WTC11 (cell line): ENCODE data around the gene VAMP2. TPM values are rescaled to one million over a fixed set of nuclear protein-coding genes. Genes with fewer than 3 reads are reported as not detected.

Experiments
- ATAC-seq: fragments of 200-7000 bp; cut with Tn5 transposase; 2 replicates; pipeline ENCODE4 v1.10.0; 2021; ENCODE audit warnings: mild to moderate bottlenecking, moderate library complexity
- CTCF ChIA-PET: fragments of 300-600 bp; sonication (Branson Sonifier 250); formaldehyde crosslinking; loops from one replicate; lab custom pipeline; 2021; ENCODE audit warnings: antibody characterized with exemption; lab: Charles Lee
- POLR2A ChIA-PET: fragments of 350-600 bp; sonication (Branson Sonifier 250); formaldehyde crosslinking; loops from one replicate; lab custom pipeline; 2021; ENCODE audit warnings: antibody characterized with exemption; lab: Charles Lee
- DNase-seq: peaks from one replicate; pipeline ENCODE4 v3.0.0; 2021; ENCODE audit warnings: low spot score
- H3K27ac Mint-ChIP-seq: 2 replicates; pipeline ENCODE4 v1.8.0; 2021; ENCODE audit warnings: mixed read lengths
- H3K27me3 Mint-ChIP-seq: 2 replicates; pipeline ENCODE4 v1.8.0; 2021; ENCODE audit warnings: low read depth, mild to moderate bottlenecking, moderate library complexity, mixed read lengths
- H3K36me3 Mint-ChIP-seq: 2 replicates; pipeline ENCODE4 v1.8.0; 2021; ENCODE audit warnings: mixed read lengths
- H3K4me1 Mint-ChIP-seq: 2 replicates; pipeline ENCODE4 v1.8.0; 2022; ENCODE audit warnings: mixed read lengths
- H3K4me3 Mint-ChIP-seq: 2 replicates; pipeline ENCODE4 v1.8.0; 2021; ENCODE audit warnings: mild to moderate bottlenecking, moderate library complexity, mixed read lengths
- H3K9me3 Mint-ChIP-seq: 2 replicates; pipeline ENCODE4 v1.8.0; 2021; ENCODE audit warnings: mixed read lengths
- CDX4 ChIP-seq: fragments of 250-450 bp; sonication (Bioruptor Pico); IDR thresholded peaks from 2 replicates; pipeline ENCODE4 v1.9.0; 2021; ENCODE audit warnings: moderate library complexity, mild to moderate bottlenecking, inconsistent platforms, borderline replicate concordance
- EMX1 ChIP-seq: fragments of 250-450 bp; sonication (Bioruptor Pico); IDR thresholded peaks from 2 replicates; pipeline ENCODE4 v1.8.0; 2021; ENCODE audit warnings: mild to moderate bottlenecking
- ETV6 ChIP-seq: sonication (generic); formaldehyde crosslinking; IDR thresholded peaks from 2 replicates; pipeline ENCODE4 v1.8.1; 2022; ENCODE audit warnings: mild to moderate bottlenecking, missing genetic modification reagents
- GABPB1 ChIP-seq: sonication (generic); formaldehyde crosslinking; IDR thresholded peaks from 2 replicates; pipeline ENCODE4 v1.8.1; 2023; ENCODE audit warnings: mild to moderate bottlenecking, missing genetic modification reagents
- GRHL2 ChIP-seq: fragments of 250-450 bp; sonication (Bioruptor Pico); IDR thresholded peaks from 2 replicates; pipeline ENCODE4 v1.8.0; 2022; ENCODE audit warnings: mild to moderate bottlenecking, moderate library complexity; ENCODE audit not compliant: insufficient replicate concordance, severe bottlenecking
- HMGA2 ChIP-seq: fragments of 250-450 bp; sonication (Bioruptor Pico); IDR thresholded peaks from 2 replicates; pipeline ENCODE4 v1.4.0; 2021; ENCODE audit warnings: mild to moderate bottlenecking, moderate library complexity
- HMGXB4 ChIP-seq: sonication (generic); formaldehyde crosslinking; IDR thresholded peaks from 2 replicates; pipeline ENCODE4 v1.8.1; 2023; ENCODE audit warnings: mild to moderate bottlenecking, moderate library complexity, missing genetic modification reagents
- IRF1 ChIP-seq: sonication (generic); formaldehyde crosslinking; IDR thresholded peaks from 2 replicates; pipeline ENCODE4 v1.8.0; 2023; ENCODE audit warnings: missing genetic modification reagents
- JAZF1 ChIP-seq: fragments of 250-450 bp; sonication (Bioruptor Pico); IDR thresholded peaks from 2 replicates; pipeline ENCODE4 v1.9.0; 2021; ENCODE audit warnings: moderate library complexity, mild to moderate bottlenecking, inconsistent platforms
- MLX ChIP-seq: sonication (generic); formaldehyde crosslinking; IDR thresholded peaks from 2 replicates; pipeline ENCODE4 v1.8.1; 2023; ENCODE audit warnings: mild to moderate bottlenecking, missing genetic modification reagents, moderate library complexity
- NR1H2 ChIP-seq: sonication (generic); formaldehyde crosslinking; IDR thresholded peaks from 2 replicates; pipeline ENCODE4 v1.9.0; 2021; ENCODE audit warnings: mild to moderate bottlenecking, moderate library complexity, missing genetic modification reagents
- NR2C2 ChIP-seq: sonication (generic); formaldehyde crosslinking; IDR thresholded peaks from 2 replicates; pipeline ENCODE4 v1.8.0; 2022; ENCODE audit warnings: mild to moderate bottlenecking, missing genetic modification reagents
- OVOL2 ChIP-seq: fragments of 250-450 bp; sonication (Bioruptor Pico); IDR thresholded peaks from 2 replicates; pipeline ENCODE4 v1.9.0; 2021; ENCODE audit warnings: mild to moderate bottlenecking, borderline replicate concordance
- PRDM15 ChIP-seq: sonication (generic); formaldehyde crosslinking; IDR thresholded peaks from 2 replicates; pipeline ENCODE4 v1.8.0; 2022; ENCODE audit warnings: missing genetic modification reagents
- PRRX2 ChIP-seq: fragments of 250-450 bp; sonication (Bioruptor Pico); IDR thresholded peaks from 2 replicates; pipeline ENCODE4 v1.8.0; 2021; ENCODE audit warnings: mild to moderate bottlenecking
- RELA ChIP-seq: sonication (generic); formaldehyde crosslinking; IDR thresholded peaks from 2 replicates; pipeline ENCODE4 v1.8.1; 2022; ENCODE audit warnings: missing genetic modification reagents, mild to moderate bottlenecking, borderline replicate concordance
- TCF7 ChIP-seq: sonication (generic); formaldehyde crosslinking; IDR thresholded peaks from 2 replicates; pipeline ENCODE4 v1.8.0; 2022; ENCODE audit warnings: mild to moderate bottlenecking, low read depth, missing genetic modification reagents, moderate library complexity
- ZNF219 ChIP-seq: sonication (generic); formaldehyde crosslinking; IDR thresholded peaks from 2 replicates; pipeline ENCODE4 v1.8.0; 2023; ENCODE audit warnings: missing genetic modification reagents, mild to moderate bottlenecking, borderline replicate concordance
- ZNF232 ChIP-seq: sonication (generic); formaldehyde crosslinking; IDR thresholded peaks from 2 replicates; pipeline ENCODE4 v1.8.0; 2022; ENCODE audit warnings: mild to moderate bottlenecking, missing genetic modification reagents
- ZNF317 ChIP-seq: sonication (generic); formaldehyde crosslinking; IDR thresholded peaks from 2 replicates; pipeline ENCODE4 v1.8.1; 2023; ENCODE audit warnings: low read depth, mild to moderate bottlenecking, moderate library complexity, missing genetic modification reagents, borderline replicate concordance
- ZNF532 ChIP-seq: fragments of 250-450 bp; sonication (Bioruptor Pico); IDR thresholded peaks from 2 replicates; pipeline ENCODE4 v1.9.0; 2021; ENCODE audit warnings: mild to moderate bottlenecking, borderline replicate concordance
- ZNF671 ChIP-seq: fragments of 250-450 bp; sonication (Bioruptor Pico); IDR thresholded peaks from 2 replicates; pipeline ENCODE4 v1.8.0; 2021; ENCODE audit warnings: mild to moderate bottlenecking
- total RNA-seq: library from RNA; stranded (reverse); gene quantifications from 3 replicates; pipeline ENCODE4 v1.2.3, GENCODE V29; 2021

VAMP2 gene
- total RNA-seq, 1 experiment from 2014 or later, result 27.4 TPM

- Mint-ChIP-seq H3K27me3 (no peaks in the 10 kb centered on the region), H3K4me3 (no peak overlapping the region), H3K9me3 (no peaks in the 10 kb centered on the region), H3K36me3 (peaks cover 40% of the 10 kb centered on the region), H3K4me1 (no peaks in the 10 kb centered on the region), H3K27ac (no peak overlapping the region; the same call in 1 of the 2 replicates)
- DNase-seq, result no peak
- CTCF ChIA-PET, result no interaction called here
- ATAC-seq, result no peak
- TF ChIP-seq HMGA2 (CRISPR knock-in tag) (no peak), PRDM15 (CRISPR knock-in tag) (no peak), ETV6 (CRISPR knock-in tag) (no peak), EMX1 (CRISPR knock-in tag) (no peak), NR1H2 (CRISPR knock-in tag) (no peak), HMGXB4 (CRISPR knock-in tag) (no peak), JAZF1 (CRISPR knock-in tag) (no peak), ZNF219 (no peak), RELA (CRISPR knock-in tag) (no peak), IRF1 (CRISPR knock-in tag) (no peak), GABPB1 (CRISPR knock-in tag) (no peak), TCF7 (CRISPR knock-in tag) (no peak)
- POLR2A ChIA-PET, result interaction anchor here (0.7 kb wide), 1 partner anchor 13 kb away, joined by 3 read pairs; no protein-coding TSS in a partner anchor
These were observed 19.0 kb downstream of the VAMP2 start for GRCh38 chr17:8143581-8144400.

GRCh38 chr17:8142887-8143580, 19.7 kb downstream of the VAMP2 start:
- ChIA-PET POLR2A (interaction anchor here (0.7 kb wide), 1 partner anchor 13 kb away, joined by 3 read pairs; no protein-coding TSS in a partner anchor), CTCF (no interaction called here)
- Mint-ChIP-seq H3K4me3 (no peak overlapping the region), H3K9me3 (no peaks in the 10 kb centered on the region), H3K27ac (no peak overlapping the region), H3K36me3 (peaks cover 35% of the 10 kb centered on the region), H3K27me3 (no peaks in the 10 kb centered on the region), H3K4me1 (no peaks in the 10 kb centered on the region)
- no peak for ATAC-seq
- no peak for DNase-seq
- TF ChIP-seq ZNF671 (CRISPR knock-in tag), result no peak
- TF ChIP-seq ZNF232 (CRISPR knock-in tag), result no peak
- no peak for TF ChIP-seq PRRX2 (CRISPR knock-in tag)
- TF ChIP-seq NR2C2 (CRISPR knock-in tag), result no peak
- TF ChIP-seq ZNF317 (CRISPR knock-in tag), result no peak
- TF ChIP-seq OVOL2 (CRISPR knock-in tag), result no peak
- TF ChIP-seq GRHL2, result no peak
- no peak for TF ChIP-seq CDX4 (CRISPR knock-in tag)
- TF ChIP-seq ZNF532 (CRISPR knock-in tag), result no peak
- no peak for TF ChIP-seq MLX
